H1 (cell line): ENCODE data around the gene RPL37A. TPM values are rescaled to one million over a fixed set of nuclear protein-coding genes. Genes with fewer than 3 reads are reported as not detected.

Experiments
- CTCF ChIA-PET: fragments of 300-600 bp; sonication (Branson Sonifier 250); formaldehyde crosslinking; loops from one replicate; lab custom pipeline; 2021; ENCODE audit not compliant: partially characterized antibody; lab: Charles Lee
- POLR2A ChIA-PET: fragments of 300-600 bp; sonication (Branson Sonifier 250); formaldehyde crosslinking; loops from one replicate; lab custom pipeline; 2021; ENCODE audit warnings: inconsistent platforms; ENCODE audit not compliant: partially characterized antibody; lab: Charles Lee
- DNase-seq, 2 experiments: peaks; one replicate each; pipeline versions ENCODE4 v3.0.0 to v3.0.0-alpha.2; 2010 to 2022; ENCODE audit warnings: low spot score in 2 of 2, low read depth in 1 of 2, mixed read lengths in 1 of 2
- FAIRE-seq: peaks from 2 replicates; lab custom pipeline; 2011; peaks lifted over from hg19 to GRCh38; lab: Jason Lieb, UNC
- H2AFZ ChIP-seq: 2 replicates; pipeline ENCODE4 v1.8.1; 2012; ENCODE audit warnings: low read length, inconsistent platforms
- H2AK5ac ChIP-seq: 2 replicates; pipeline ENCODE4 v1.6.1; 2013; ENCODE audit warnings: low read depth, low read length
- H2BK120ac ChIP-seq: replicated peaks from 2 replicates; pipeline ENCODE3; 2013; ENCODE audit warnings: low read depth, low read length, inconsistent platforms
- H2BK12ac ChIP-seq: 2 replicates; pipeline ENCODE4 v1.6.1; 2013; ENCODE audit warnings: low read depth, low read length
- H2BK15ac ChIP-seq: 2 replicates; pipeline ENCODE4 v1.6.1; 2013; ENCODE audit warnings: low read length
- H2BK20ac ChIP-seq: 2 replicates; pipeline ENCODE4 v1.6.1; 2013; ENCODE audit warnings: low read length
- H2BK5ac ChIP-seq: 2 replicates; pipeline ENCODE4 v1.6.1; 2013; ENCODE audit warnings: low read depth, low read length
- H3K14ac ChIP-seq: 2 replicates; pipeline ENCODE4 v1.6.1; 2013; ENCODE audit warnings: inconsistent platforms; ENCODE audit not compliant: insufficient read length
- H3K18ac ChIP-seq: 2 replicates; pipeline ENCODE4 v1.6.1; 2013; ENCODE audit warnings: low read length; ENCODE audit errors: extremely low read depth
- H3K23ac ChIP-seq: 2 replicates; pipeline ENCODE4 v1.6.1; 2013; ENCODE audit warnings: inconsistent platforms; ENCODE audit not compliant: insufficient read length
- H3K23me2 ChIP-seq: 2 replicates; pipeline ENCODE4 v1.6.1; 2013; ENCODE audit warnings: low read depth, low read length
- H3K27ac ChIP-seq: 2 replicates; pipeline ENCODE4 v1.6.1; 2011; ENCODE audit warnings: low read depth, low read length, inconsistent platforms
- H3K27me3 ChIP-seq, 4 experiments: replicated peaks in 1 of 4; 1 replicate in 1 of 4; 2 replicates in 3 of 4; pipeline versions ENCODE4 v1.6.1 to v1.8.1; 2011 to 2013; ENCODE audit warnings: low read length in 3 of 4, mild to moderate bottlenecking in 3 of 4, inconsistent platforms in 2 of 4, mixed read lengths in 2 of 4, moderate library complexity in 1 of 4; ENCODE audit not compliant: control insufficient read depth in 3 of 4, insufficient read depth in 3 of 4; ENCODE audit errors: extremely low read depth in 1 of 4
- H3K36me3 ChIP-seq, 4 experiments: 2 replicates each; pipeline versions ENCODE4 v1.6.1 to v1.8.1; 2011 to 2013; ENCODE audit warnings: mild to moderate bottlenecking in 4 of 4, low read length in 3 of 4, moderate library complexity in 2 of 4, control low read depth in 1 of 4, inconsistent platforms in 1 of 4; ENCODE audit not compliant: insufficient read depth in 4 of 4, control insufficient read depth in 2 of 4
- H3K4ac ChIP-seq: replicated peaks from 2 replicates; pipeline ENCODE3; 2013; ENCODE audit warnings: low read length, low read depth, mixed read lengths, inconsistent platforms; ENCODE audit not compliant: insufficient read length
- H3K4me1 ChIP-seq, 4 experiments: replicated peaks in 1 of 4; 1 replicate in 1 of 4; 2 replicates in 3 of 4; pipeline versions ENCODE4 v1.6.1 to v1.8.1; 2011 to 2013; ENCODE audit warnings: low read length in 3 of 4, inconsistent platforms in 2 of 4, mixed read lengths in 1 of 4; ENCODE audit not compliant: insufficient read depth in 4 of 4, control insufficient read depth in 3 of 4
- H3K4me2 ChIP-seq, 2 experiments: 2 replicates each; pipeline versions ENCODE4 v1.6.1 to v1.8.1; 2011 to 2013; ENCODE audit warnings: low read depth in 2 of 2, low read length in 2 of 2, control low read depth in 1 of 2, inconsistent platforms in 1 of 2, mild to moderate bottlenecking in 1 of 2; ENCODE audit not compliant: insufficient read depth in 1 of 2
- H3K4me3 ChIP-seq, 4 experiments: fragments of 200-600, 300-600 bp in 1 of 4; sonication (generic), shearing (Covaris generic), sonication (Bioruptor Twin) in 1 of 4; 2 replicates each; pipeline versions ENCODE4 v1.5.1 to v1.8.1; 2011 to 2016; ENCODE audit warnings: low read length in 4 of 4, low read depth in 3 of 4, control low read depth in 2 of 4, inconsistent platforms in 2 of 4, mild to moderate bottlenecking in 2 of 4, mixed read lengths in 1 of 4, moderate library complexity in 1 of 4; ENCODE audit not compliant: insufficient read depth in 2 of 4; ENCODE audit errors: extremely low read depth in 1 of 4
- H3K56ac ChIP-seq: replicated peaks from 2 replicates; pipeline ENCODE3; 2013; ENCODE audit warnings: low read depth, mild to moderate bottlenecking, mixed read lengths, low read length, inconsistent platforms; ENCODE audit not compliant: insufficient read length
- H3K79me1 ChIP-seq: 2 replicates; pipeline ENCODE4 v1.6.1; 2013; ENCODE audit warnings: low read depth, low read length, control low read depth
- H3K79me2 ChIP-seq, 2 experiments: 2 replicates each; pipeline versions ENCODE4 v1.6.1 to v1.8.1; 2012 to 2013; ENCODE audit warnings: low read length in 2 of 2, mild to moderate bottlenecking in 2 of 2, inconsistent platforms in 1 of 2; ENCODE audit not compliant: insufficient read depth in 2 of 2, control insufficient read depth in 1 of 2
- H3K9ac ChIP-seq, 4 experiments: replicated peaks in 1 of 4; 1 replicate in 1 of 4; 2 replicates in 3 of 4; pipeline versions ENCODE4 v1.6.1 to v1.8.1; 2011 to 2013; ENCODE audit warnings: low read depth in 3 of 4, low read length in 3 of 4, control low read depth in 2 of 4, mild to moderate bottlenecking in 2 of 4, moderate library complexity in 2 of 4, inconsistent platforms in 1 of 4; ENCODE audit errors: extremely low read depth in 1 of 4
- H3K9me3 ChIP-seq, 2 experiments: 2 replicates each; pipeline versions ENCODE4 v1.6.1 to v1.8.1; 2012 to 2013; ENCODE audit warnings: mild to moderate bottlenecking in 2 of 2, moderate library complexity in 2 of 2, control low read depth in 1 of 2, inconsistent platforms in 1 of 2, low read depth in 1 of 2, low read length in 1 of 2, mixed read lengths in 1 of 2; ENCODE audit not compliant: insufficient read depth in 2 of 2
- H4K20me1 ChIP-seq, 2 experiments: replicated peaks in 1 of 2; 2 replicates each; pipeline versions ENCODE3 to v1.8.1; 2011 to 2013; ENCODE audit warnings: inconsistent platforms in 2 of 2, low read length in 2 of 2, mild to moderate bottlenecking in 1 of 2; ENCODE audit not compliant: insufficient read depth in 2 of 2, control insufficient read depth in 1 of 2
- H4K5ac ChIP-seq: 2 replicates; pipeline ENCODE4 v1.6.1; 2013; ENCODE audit warnings: low read length, low read depth, mixed read lengths, inconsistent platforms; ENCODE audit not compliant: insufficient read length
- H4K8ac ChIP-seq: 2 replicates; pipeline ENCODE4 v1.8.0; 2013; ENCODE audit warnings: mild to moderate bottlenecking, moderate library complexity, low read length, inconsistent platforms; ENCODE audit not compliant: insufficient read depth; ENCODE audit errors: extremely low read depth
- H4K91ac ChIP-seq: replicated peaks from 2 replicates; pipeline ENCODE3; 2013; ENCODE audit warnings: low read length, mixed read lengths, inconsistent platforms; ENCODE audit not compliant: insufficient read length
- POLR2AphosphoS5 ChIP-seq: IDR thresholded peaks from 2 replicates; pipeline ENCODE4 v1.6.1; 2011; ENCODE audit warnings: low read depth, low read length
- RBBP5 ChIP-seq: IDR thresholded peaks from 2 replicates; pipeline ENCODE4 v1.7.1; 2012; ENCODE audit warnings: low read depth, mild to moderate bottlenecking, inconsistent platforms, low read length, moderate library complexity, borderline replicate concordance
- RXRA ChIP-seq: IDR thresholded peaks from 2 replicates; pipeline ENCODE4 v1.6.1; 2011; ENCODE audit warnings: low read depth, mild to moderate bottlenecking, low read length, moderate library complexity; ENCODE audit not compliant: insufficient read depth
- WGBS, 2 experiments: shearing (Covaris generic) in 1 of 2; methylation state at CpG; one replicate each; pipeline versions ENCODE4 v1.1.6 to v1.1.7; 2013 to 2015; ENCODE audit warnings: low lambda C conversion rate in 2 of 2, mixed read lengths in 2 of 2, inconsistent platforms in 1 of 2, low coverage in 1 of 2, missing lambda C conversion rate in 1 of 2; ENCODE audit not compliant: insufficient replicate concordance in 2 of 2, insufficient coverage in 1 of 2, insufficient read length in 1 of 2; ENCODE audit errors: extremely low coverage in 1 of 2, missing lambda C conversion rate in 1 of 2; 5-methylcytosine and 5-hydroxymethylcytosine counted together
- polyA plus RNA-seq, 7 experiments: library from polyadenylated mRNA; depleted of rRNA in 3 of 7; stranded (reverse) in 5 of 7; unstranded in 2 of 7; fragments of >200 nt in 5 of 7; fragments of 200-250 nt in 2 of 7; gene quantifications; 1 replicate in 5 of 7; 2 replicates in 1 of 7; 4 replicates in 1 of 7; pipeline versions ENCODE4 v1.2.1 to v1.2.3, GENCODE V29; 2011 to 2013; ENCODE audit warnings: missing spikeins in 2 of 7, mixed read lengths in 2 of 7
- total RNA-seq: library from RNA; stranded (reverse); fragmentation: NEBNext Ultra II Directional; extraction: Animal tissue kit (Norgen Biotek cat#: 25700); gene quantifications from 2 replicates; pipeline ENCODE4 v1.2.1, GENCODE V29; 2021

The RPL37A gene
- total and polyA plus RNA-seq, 2 of the 8 experiments (the other 6 are each of a cell fraction or from before 2014, with no cell fraction given) = 1,737 to 3,180 TPM

DNA sequence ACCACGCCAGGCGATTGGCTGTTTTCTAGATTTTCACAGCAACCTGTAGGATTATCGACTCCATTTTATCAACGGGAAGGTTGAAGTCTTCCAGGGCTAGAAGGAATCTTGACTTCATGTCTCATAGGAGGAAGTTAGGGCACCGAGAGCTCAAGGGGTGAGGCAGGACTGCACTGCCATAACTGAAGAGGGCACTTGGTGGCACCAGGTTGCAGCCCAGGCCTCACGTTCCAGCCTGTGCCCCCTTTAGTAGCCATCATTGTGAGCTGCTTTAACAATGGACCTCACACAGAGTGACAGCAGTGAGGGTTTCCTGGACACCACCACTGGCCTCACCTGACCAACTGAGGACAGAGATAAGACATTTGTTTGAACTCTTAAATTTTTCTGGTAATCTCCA lies 22.9 kb upstream of the RPL37A start:
- Histone ChIP-seq H3K9ac (no peak overlapping the region), H2BK20ac (no peak overlapping the region), H4K8ac (no peak overlapping the region), H2BK12ac (no peak overlapping the region), H4K20me1 (peaks cover 0 to 2% of the 10 kb centered on the region in 2 experiments), H2AFZ (no peak overlapping the region), H3K23ac (no peak overlapping the region), H3K4me3 (no peak overlapping the region), H4K5ac (no peak overlapping the region), H4K91ac (no peak overlapping the region), H3K27ac (no peak overlapping the region), H3K36me3 (peaks cover 0 to 8% (median 0%) of the 10 kb centered on the region in 4 experiments; a peak in 1 of 8 replicates), H3K79me1 (no peaks in the 10 kb centered on the region), H3K14ac (no peak overlapping the region), H3K4me2 (no peak overlapping the region), H3K79me2 (no peaks in the 10 kb centered on the region), H3K23me2 (no peaks in the 10 kb centered on the region), H2BK15ac (no peak overlapping the region), H2AK5ac (no peak overlapping the region), H3K27me3 (no peaks in the 10 kb centered on the region), H3K4me1 (no peaks in the 10 kb centered on the region), H3K9me3 (no peaks in the 10 kb centered on the region), H3K4ac (no peak overlapping the region), H3K18ac (no peak overlapping the region), H3K56ac (no peak overlapping the region), H2BK5ac (no peak overlapping the region), H2BK120ac (no peak overlapping the region)
- 97% methylated on average over 6 of the region's 6 CpGs; no CpG with 5 or more reads in 1 of the 2 experiments for WGBS, 2 experiments
- DNase-seq (no peak), FAIRE-seq (no peak)
- TF ChIP-seq POLR2AphosphoS5 (no peak), RBBP5 (no peak), RXRA (no peak)
- ChIA-PET POLR2A (interaction anchor here (1.5 kb wide), 1 partner anchor 10 kb away, joined by 3 read pairs; no protein-coding TSS in a partner anchor), CTCF (interaction anchor here (0.7 to 1.2 kb wide), 2 partner anchors 10 to 42 kb away, joined by 3 read pairs; no protein-coding TSS in a partner anchor)
